Stimulated activated CD4-positive, alpha-beta T cell treated with anti-CD3 and anti-CD28 coated beads, Interleukin-12 subunit alpha, Interleukin-12 subunit beta, amount 100 ng/mL, for 4 hours (primary cell): ENCODE data around the gene HOXB3.

ENCODE experiments used
- DNase-seq: peaks from one replicate; pipeline ENCODE4 v3.0.0-alpha.2; 2020

Gene HOXB3

DNA sequence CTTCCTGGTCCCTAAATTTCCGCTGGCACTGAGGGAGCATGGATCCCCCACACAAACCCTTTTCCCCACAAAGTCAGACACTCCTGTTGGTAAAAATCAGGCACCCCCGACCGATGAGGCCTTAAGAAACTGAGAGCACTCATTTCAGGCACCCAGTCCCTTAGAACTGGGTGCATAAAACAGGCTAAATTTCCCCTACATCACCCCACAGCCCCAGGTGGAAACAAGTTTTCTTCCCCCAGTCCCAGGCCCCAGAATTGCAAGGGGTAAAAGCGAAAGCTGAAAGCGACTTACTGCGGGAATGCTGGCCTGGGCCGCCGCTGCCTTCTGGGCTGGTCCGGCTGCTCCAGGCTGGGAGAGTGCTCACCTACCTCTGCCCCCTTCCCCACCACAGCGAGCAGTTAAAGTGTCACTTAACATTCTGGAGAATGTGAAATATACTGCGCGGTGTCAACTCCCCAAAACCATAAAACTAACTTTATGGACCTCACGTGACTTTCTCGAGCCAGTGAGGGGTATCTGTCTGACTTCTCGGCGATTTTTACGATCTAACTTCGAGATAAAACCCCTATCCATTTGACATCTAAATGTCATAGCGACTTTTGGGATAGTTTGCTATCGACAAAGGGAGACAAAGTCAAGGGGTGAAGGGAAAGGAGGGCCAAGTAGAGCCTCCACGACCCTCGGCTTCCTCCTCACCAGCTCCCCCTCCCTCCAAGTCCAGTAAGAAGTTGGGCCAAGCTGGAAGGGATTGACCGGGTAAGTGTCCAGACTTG lies at the start of gene HOXB3:
Gene HOXB3, minus strand, starts transcription at position 411 of the 776 bp plus-strand sequence. CDS start 37,767 bp downstream, outside the sequence.
- no peak for DNase-seq

DNA sequence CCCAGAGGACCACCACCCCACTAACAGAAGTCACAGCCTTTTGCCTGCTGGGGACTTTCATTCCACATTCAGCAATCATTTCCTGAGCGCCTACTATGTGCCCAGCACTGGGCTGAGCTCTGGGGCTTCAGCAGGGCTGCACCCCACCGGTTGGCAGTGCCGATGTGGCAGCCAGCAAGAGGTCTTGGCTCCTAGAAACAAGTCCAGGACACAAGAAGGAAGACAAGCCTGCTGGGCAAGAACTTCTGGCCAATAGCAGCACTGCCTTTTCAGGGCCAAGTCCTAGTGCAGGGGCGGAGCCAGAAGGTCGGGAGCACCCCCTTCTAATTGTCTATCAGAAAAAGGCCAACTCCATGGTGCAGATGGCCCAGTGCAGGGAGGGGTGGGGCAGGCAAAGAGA lies 49.1 kb upstream of the HOXB3 start:
- no peak for DNase-seq

DNA sequence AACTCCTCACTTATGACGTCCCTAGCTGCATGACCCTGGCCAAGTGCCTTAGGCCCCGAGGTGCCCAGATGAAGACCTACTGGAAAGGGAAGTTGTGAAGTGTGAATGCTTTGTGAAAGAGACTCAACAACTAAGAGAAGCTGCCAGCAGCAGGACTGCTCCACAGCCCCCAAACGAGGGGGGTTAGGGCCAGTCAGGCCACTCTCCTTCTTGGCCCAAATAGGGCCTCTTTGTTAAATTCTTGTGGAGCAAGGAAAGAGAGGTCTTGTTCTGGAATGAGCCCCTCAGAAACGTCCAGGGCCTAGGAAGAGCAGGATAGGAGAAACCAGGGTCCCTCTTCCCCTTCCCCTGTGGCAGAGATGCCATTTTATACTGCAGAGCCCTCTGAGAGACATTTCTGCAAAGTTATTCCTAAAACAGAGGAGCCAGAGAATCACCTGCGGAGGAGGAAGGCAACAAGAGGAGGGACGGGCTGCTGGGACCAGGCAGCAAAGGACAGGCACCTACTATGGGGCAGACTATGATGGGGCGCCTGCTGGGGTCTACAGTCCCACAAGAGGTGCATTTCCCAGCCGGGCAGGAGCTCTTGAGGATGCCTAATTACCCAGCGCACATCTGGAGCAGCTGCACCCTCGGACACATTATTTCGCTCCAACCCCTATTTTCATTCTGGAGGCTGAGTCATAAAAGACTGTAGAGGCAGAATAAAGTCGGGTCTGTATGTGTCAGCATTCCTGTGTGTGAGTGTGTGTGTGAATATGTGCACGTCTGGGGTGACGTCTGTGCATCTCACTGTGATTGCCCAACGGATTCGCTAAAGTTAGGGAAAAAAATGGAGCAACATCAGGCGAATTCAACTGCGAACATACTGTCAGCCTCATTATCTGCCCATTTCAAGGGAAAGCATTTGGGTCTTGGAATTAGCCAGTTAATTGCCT lies 47.6 kb upstream of the HOXB3 start:
- DNase-seq = no peak

DNA sequence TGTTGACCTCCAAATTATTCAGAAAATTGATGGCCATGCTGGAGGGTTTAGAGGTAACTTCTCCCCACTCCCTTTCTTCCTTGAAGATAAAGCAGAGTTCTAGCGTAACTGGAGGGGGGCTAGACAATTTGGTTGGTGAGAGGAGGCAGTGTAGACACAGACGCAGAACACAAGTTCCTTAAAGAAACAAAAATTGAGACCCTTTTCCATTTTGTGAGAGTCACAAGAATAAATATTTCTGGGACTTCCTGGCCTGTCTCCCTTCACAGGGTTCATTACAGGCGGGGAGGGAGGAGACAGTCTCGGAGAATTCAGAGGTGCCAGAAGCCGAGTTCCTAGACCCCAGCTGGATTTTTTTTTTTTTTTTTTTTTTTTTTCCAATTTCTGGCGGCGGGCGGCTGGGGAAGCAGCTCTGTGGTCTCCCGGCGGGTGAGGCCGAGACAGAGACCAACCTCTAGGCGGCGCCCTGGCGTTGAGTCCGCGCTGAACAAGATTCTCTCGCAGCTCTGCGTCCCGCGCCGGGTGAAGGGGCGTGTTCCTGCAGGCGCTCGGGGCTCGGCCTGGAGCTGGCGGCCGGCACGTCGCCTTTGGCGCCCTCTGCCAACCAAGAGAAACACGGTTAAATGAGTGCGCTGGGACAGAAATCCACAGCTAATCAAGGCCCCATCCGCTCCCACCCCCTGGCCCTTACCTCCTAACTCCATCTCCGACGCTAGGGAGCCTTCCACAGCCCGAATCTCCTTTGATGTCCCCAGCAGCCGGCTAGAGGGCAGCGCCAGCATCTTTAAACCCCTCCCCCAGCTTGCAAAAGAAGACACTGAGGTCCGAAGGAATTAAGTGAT lies 46.4 kb upstream of the HOXB3 start:
- peak; percentile 66 for DNase-seq

DNA sequence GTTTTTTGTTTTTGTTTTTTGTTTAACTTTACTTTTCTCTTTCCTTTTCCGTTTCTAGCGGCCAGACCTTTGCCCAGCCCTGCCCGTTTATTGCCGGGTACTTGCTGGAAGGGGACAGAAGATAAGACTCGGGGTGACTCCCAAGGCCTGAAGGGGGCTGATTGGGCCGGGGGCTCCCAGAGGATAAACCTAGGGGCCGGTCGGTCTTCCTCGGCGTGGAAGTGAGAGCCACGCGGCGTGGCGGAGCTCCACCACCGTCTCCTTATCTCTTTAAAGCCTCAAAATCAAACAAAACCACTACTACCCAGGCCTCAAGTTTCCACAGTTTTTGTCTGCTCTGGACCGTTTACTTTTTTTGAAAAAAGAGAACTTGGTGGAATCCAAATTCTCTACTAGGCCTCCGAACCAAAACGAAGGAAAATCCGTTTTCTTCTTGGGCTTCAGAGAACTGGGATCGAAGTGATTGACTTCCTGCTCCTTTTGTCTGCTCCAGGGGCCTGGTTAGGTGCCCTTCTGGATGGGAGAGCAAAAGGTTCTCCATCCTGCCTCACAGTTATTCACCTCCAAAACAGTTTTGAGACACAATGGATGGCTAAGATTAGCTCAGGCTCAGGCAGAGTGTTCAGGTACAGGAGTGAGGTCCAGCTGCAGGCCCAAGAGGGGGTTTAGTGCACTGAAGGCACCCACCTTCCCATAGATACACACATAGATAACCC lies 44.6 kb upstream of the HOXB3 start:
- no peak for DNase-seq

DNA sequence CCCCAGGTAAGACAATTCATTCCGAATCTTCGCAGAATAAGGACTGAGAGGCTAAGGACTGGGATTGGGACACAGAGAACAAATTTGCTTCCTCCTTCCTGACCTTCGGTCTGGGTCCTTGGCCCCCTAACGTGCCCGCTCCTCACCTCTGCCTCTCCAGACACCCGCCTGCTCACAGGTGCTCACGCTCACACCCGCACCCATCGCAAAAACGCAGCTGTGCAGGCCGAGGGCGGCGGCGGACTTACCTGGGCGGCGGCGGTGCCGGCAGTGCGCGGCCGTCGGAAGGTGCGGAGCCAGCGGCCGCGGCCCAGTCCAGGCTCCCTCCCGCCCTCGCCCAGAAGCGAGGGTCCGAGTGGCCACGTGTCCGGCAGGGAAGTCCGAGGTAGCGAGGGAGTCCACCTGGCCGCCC lies 43.2 kb upstream of the HOXB3 start:
- no peak for DNase-seq

DNA sequence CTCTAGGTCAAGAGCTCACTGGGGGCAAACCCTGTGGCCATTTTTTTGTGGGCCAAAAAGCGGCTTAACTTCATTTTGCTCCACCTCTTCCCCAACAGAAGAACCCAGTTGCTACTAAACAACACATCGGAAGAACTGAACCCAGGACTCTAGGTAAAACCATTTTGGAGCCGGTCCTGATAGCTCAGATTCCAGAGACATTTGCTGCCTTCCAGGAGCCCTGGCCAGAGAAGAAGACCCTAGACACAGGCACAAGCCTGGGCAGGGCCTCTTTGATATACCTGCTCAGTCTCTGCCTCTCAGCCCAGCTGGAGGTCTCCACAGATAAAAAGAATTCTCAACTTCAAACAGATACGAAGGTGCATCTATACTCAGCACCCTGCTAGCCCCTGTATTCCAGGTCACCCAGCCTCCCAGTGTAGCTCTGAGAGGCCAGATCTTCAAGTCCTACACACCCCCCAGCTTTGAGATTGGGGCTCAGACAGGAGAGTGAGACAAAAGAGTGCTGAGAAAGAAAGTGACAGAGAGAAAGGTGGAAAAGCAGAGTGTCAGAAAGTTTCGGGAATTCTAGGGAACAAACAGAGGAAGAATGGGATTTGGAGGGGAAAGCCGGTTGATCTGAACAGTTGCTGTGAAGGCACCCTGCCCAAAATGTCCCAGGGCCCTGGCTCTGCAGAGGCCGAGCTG lies 42.7 kb upstream of the HOXB3 start:
- no peak for DNase-seq

DNA sequence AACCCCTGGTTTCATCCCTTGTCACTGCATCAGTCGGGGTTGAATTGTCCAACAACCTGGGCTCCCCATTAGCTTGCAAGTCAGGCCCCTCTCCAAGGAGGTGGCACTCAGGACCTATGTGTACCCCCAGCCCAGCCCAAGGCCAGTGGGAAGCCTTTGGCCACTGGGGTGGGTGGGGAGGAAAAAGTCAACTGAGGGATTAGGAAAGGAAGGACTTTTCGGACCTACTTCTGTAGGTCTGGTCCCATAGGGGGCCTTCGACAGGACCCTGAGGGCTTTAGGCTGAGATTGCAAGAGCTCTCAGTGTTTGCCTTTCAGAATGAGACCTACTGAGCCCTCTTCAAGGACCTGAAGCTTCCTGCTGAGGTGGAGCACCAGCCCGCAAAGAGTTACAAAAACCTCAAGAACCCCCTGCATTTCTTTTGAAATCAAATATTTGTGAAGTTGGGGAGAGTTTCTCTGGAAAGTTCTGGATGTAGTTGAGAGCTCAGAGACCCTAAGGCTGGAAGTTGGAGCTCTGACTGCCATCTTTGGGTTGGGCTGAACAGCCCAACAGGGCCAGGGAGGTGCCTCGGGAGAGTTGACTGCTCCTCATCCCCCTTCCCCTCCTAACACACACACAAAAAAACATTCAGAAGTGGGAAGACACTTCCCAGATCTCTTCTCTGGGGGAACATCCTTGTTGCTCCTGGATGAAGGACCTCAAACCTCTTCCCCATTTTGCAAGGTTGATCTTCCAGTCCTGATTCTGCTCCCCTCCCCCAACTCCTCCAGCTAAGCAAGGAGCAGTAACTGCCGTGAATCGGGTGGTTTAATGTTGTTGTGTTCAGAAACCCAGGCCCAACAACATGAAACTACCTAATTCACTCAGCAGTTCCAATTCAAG lies 41.9 kb upstream of the HOXB3 start:
- no peak for DNase-seq

DNA sequence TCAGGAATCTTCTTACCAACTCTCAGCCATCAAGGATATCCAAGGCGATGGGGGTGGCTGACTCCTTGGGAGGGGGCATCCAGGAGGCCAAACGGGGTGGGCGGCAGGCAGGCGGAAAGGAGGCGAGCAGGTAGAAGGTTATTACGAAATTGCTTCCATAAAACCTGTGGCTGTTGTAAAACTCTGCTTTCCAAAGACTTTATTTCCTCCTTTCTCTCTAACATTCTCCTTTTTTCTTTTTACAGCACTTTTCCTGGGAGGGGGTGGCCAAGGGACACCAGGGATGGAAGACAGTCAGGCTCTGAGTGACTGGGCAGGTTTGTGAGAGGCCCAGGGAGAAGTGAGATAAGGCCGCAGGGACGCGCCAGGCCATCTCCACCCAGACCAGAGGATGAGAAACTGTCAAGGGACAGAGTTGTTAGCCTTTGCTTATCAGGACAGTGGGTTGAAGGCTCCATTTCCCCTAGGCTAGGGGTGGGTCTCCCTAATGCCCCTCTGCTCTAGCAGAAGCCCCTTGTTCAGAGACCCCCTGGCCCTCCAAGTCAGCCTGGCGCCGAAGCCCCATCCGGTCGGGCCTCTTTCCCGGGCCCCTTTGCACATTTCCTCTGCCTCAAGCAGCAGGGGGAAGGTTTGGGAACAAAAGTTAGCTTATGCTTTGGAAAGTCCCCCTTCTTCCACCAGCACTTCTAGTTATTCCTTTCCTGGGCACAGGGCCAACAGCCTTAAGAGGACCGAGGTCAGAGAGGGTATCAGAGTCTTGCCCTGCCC lies 41.1 kb upstream of the HOXB3 start:
- DNase-seq = no peak

DNA sequence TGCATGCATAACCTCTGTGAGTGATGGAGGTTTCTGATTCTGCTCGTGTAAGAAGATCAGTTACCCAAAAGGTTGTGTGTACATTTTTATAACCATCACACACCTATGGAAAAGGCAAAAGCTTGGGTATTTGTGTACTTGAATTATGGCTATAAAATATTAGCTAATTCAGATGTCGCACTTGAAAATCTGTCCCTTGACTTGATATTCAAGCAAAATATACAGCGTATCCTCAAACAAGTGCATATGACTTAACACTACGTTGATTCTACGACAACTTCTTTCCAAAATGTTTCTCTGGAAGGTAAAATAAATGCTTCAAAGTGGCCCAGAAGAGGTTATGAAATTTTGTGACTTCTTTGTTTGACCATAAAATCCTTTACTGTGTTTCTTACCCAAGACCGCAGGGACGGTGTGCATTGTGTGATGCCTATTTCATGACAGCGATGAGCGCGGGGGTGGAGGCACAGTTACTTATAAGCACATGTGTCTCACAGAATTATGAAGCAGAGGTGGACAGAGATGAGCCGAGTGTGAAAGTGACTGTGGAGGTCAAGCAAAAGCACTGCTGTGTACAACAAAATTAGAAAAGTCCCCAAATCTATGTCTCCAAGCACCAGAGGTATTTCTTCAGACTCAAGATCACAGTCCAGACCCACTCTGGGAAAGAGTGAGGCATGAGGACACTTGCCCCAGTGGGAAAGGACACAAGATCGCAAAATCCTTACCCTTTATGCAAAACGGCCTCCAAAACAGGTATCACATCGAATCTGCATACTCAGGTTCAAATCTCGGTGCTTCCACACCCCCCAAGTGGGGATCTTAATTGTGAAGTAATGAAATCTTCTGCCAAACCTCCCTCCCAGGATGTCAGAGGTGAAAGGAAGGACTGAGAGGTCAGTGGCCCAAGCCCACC lies 40.2 kb upstream of the HOXB3 start:
- DNase-seq = no peak

DNA sequence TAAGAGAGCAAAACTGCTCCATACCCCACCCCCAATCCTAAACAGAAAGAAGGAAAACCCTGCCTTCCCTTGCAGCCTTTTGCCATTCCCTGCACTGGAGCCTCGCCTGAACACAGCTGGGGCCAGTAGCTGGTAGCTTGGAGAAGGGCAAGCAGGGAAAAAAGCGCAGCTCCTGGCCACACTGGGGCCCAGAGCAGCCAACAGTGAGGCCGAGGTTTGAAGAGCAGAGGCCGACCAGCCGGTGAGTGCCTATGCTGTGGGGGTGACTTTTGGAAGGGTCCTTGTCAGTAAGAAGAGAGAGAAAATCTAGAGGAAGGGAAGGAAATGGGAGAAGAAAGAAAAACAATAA lies 39.3 kb upstream of the HOXB3 start:
- DNase-seq = no peak

DNA sequence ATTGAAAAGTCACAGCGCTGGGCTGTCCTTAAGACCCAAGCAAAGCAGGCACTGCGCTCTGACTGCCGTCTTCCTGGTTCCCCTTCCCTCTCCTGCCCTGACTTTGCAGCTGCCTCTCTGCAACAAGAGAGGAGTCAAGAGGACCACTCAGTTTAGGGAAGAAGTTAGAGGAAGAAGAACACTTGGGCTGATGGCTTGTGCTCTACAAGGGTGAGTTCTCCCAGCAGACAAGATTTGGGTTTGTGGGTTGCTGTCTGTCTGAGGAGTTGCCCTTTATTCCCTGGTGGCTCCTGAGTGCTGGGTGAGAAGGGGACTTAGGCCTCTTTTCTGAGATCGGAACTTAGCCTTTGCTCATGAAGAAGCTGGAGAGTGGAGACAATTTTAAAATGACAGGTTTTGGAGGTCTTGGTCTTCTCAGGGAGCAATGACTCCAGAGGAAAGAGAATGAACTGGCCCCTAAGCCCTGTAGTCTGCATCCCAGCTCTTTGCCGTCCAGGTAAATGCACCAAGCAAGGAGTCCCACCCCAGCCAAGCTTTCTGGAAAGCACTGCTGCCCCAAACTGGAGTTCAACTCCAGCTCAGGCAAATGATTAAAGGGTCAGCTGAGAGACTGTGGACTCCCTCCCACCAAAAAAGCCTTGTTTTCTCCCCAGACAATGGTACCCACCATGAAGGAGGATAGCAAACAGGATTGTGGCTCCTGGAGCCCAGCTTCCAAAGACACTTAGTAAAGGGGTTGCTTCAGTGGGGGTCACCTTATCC lies 38.8 kb upstream of the HOXB3 start:
- DNase-seq = no peak

DNA sequence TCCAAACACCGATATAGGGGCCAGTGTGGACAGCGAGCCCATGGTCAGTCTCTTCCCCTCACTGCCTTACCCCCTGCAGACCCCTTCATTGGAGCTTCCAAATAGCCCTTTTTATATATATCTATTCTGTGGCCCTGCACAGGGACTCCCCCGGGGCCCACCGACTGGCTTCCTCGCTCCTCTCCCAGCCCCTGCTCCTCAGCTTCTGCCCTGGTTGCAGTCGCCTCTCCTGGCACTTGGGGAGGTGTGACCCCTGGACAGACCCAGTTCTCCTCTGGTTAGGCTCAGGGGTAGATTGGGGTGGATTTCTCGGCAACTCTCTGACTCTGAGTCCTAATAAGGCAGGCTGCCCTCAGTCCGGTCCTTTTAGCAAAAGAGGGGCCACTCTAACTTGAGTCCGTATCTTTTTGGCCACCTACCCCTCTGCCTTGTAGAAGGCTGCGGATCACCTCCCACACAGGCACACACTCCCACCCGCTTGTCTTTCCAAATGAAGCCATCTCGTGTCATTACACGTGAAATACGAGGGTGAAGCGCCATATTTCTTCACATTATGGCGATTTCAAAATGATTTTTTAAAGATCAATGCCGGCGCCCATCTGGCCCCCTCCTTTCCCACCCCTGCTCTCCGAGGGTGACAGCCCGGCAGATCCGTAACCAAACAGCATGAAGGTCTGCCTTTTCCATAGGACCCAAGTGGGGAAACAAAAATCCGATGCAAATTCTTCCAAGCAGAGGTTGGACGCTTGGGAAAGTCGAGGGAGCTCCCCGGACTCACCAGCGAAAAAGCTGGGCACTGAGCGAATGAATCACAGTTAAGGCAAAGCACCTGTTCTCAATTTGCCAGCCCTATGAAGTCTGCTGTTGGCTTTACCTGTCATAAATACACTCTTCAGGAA lies 37.8 kb upstream of the HOXB3 start:
- no peak for DNase-seq

DNA sequence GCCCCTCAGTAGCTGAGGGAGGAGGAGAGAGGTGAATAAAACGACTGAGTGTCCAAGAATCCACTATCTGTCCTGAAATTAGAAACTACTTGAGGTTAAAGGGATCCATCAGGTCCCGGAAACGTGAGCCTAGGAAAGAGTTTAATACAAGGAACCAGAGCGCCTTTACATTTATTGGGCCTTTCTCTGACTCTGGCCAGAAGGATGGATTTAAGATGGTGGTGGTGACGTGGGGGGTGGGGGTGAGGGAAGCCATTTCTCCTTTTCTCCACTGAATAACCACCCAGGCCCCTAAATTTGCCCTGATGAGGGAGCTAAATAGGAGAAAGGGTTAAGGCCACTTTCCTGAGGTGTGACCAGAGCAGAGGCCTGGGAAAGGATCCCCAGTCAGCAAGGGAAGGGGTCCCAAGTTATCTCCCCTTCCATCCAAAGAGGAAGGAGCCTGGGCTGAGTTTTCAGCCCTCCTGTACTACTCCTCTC lies 37.1 kb upstream of the HOXB3 start:
- no peak for DNase-seq

DNA sequence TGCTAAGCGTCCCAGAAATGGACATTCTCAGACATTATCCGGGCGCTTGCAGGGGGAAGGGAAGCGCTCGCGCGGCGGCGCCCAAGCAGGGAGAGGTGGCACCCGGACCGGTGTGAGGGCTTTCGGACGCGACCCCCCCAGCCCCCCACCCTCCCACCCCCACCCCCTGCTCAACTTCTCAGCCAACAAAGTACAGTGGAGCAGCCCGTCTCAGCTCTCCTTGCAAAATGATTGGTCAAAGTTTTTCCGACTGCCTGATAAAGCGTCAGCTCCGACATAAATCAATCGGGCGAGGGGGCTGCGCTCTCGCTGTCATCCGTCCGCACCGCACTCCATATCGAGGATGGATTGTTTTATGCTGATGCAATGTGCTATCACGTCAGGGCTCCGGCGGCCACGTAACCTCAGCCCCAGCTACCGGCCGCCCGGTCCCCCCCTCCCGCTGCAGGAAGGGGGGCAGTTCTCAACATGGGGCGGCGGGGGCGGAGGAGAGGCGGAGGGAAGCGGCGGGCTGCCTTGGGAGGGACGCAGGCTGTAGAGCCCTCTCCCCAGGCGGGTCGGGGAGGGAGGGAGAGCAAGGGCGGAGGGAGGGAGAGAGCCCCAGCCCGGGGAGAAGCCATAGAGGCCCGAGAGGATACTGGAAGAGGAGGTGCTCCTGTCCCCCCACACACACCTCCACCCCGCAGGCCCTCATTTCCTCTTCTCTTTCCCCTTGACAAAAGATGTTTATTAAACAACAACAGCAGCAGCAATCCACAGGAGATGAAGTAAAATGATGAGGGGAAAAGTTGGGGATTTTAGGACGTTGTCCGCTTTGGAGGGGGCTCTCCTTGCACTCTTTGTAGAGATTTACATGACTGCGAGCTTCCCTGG lies 36.4 kb upstream of the HOXB3 start, which contains the start of gene HOXB9:
Gene HOXB9, minus strand, starts transcription at position 114 of the 873 bp plus-strand sequence. Its CDS starts 89 bp downstream, at position 25.
- DNase-seq = peak; percentile 57
